SK-N-MC (cell line): Measurements from ENCODE around the gene AIFM1.

ENCODE experiments used
- DNase-seq: peaks from one replicate; pipeline ENCODE4 v3.0.0-alpha.2; 2011; ENCODE audit warnings: low read depth, low spot score
- H3K27ac ChIP-seq: fragments of 200-600 bp; sonication (generic); 2 replicates; pipeline ENCODE4 v1.5.1; 2016; ENCODE audit warnings: mixed run types
- H3K36me3 ChIP-seq: fragments of 200-600 bp; sonication (generic); 2 replicates; pipeline ENCODE4 v1.6.1; 2017; ENCODE audit warnings: antibody characterized with exemption, low read length, mixed read lengths; ENCODE audit not compliant: insufficient read depth
- H3K4me3 ChIP-seq: fragments of 200-600 bp; sonication (generic); 2 replicates; pipeline ENCODE4 v1.5.1; 2016
- H3K9ac ChIP-seq: fragments of 200-600 bp; sonication (generic); 2 replicates; pipeline ENCODE4 v1.8.0; 2017; ENCODE audit warnings: mixed run types, mixed read lengths; ENCODE audit not compliant: insufficient read length
- H3K9me3 ChIP-seq: fragments of 200-600 bp; sonication (generic); 2 replicates; pipeline ENCODE4 v1.6.1; 2017; ENCODE audit warnings: low read depth, mild to moderate bottlenecking, antibody characterized with exemption, low read length, moderate library complexity, mixed read lengths
- EZH2 ChIP-seq: fragments of 200-600 bp; sonication (generic); IDR thresholded peaks from one replicate; pipeline ENCODE4 v1.6.1; 2017; ENCODE audit warnings: antibody characterized with exemption
- FOXP2 ChIP-seq: optimal IDR thresholded peaks from 2 replicates; pipeline ENCODE3; 2011; ENCODE audit warnings: mild to moderate bottlenecking, moderate library complexity; ENCODE audit not compliant: insufficient read depth; ENCODE audit errors: extremely low read length, control extremely low read depth
- POLR2AphosphoS5 ChIP-seq: IDR thresholded peaks from 2 replicates; pipeline ENCODE4 v1.6.1; 2012; ENCODE audit warnings: mild to moderate bottlenecking, low read depth, low read length, borderline replicate concordance

The AIFM1 gene

DNA sequence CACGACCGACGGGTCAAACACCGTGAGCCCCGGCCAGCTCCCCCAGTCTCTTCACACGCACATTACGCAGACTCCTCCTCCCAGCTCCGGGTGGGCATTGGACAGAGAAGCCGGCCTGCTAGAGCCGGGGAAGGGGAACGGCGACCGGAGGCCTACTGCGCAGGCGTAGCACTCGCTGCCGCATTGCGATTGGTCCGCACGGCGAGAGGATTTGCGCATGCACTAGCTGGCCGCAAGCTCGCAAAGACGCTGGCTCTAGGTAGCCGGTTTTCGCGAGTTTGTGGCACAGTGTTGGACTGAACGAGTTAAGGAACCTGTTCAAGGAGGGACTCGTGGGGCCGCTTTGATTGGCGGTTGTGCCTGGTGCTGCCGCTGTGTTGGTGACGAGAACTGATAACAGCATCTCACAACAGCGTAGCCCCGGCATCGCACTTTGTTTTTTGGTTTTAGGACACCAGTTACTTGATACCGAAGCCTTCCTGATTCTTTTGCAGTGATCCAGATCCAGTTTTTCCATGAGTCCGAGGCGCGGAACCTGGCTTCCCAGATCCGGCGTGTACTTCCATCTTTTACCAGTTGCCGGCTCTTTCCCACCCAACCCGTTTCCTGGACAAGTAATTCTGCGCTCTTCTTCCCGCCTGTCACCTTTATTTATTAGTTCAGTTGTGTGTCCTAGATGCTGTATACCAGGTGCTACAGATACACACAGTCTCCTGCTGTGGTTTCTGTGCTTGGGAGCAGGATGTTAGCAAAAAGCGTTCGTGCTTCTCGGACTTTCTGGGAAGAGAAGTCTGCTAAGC lies at the start of gene AIFM1:
AIFM1 (minus strand) TSS at position 139 of the 800 bp plus-strand sequence. CDS start 185 bp downstream, outside the sequence.
- Histone ChIP-seq H3K36me3 (no peaks in the 10 kb centered on the region), H3K9me3 (no peaks in the 10 kb centered on the region), H3K27ac (peak within 1 kb of the TSS; percentile 94), H3K4me3 (peak within 1 kb of the TSS; percentile 92), H3K9ac (peak within 1 kb of the TSS; percentile 81)
- TF ChIP-seq POLR2AphosphoS5 (peak; percentile 77), EZH2 (no peak), FOXP2 (no peak)
- peak; percentile 86 for DNase-seq

DNA sequence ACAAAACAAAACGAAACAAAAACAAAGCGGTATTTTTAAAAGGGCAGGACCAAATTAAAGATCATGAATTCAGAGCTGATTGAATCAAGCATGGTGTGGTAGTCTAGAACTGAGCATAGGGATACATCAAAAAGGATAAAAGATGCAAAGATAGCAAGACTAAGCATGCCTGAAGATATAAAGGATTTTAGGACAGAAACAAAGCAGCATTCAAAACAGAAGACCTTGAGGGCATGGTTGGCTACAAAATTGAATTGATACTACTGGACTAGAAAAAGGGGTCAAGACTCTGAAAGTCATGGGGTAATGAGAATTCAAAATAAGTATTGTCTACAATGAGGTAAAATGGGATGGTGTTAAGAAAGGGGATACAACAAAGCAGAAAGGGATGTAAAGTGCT lies 47.7 kb upstream of the AIFM1 start:
- no peaks in the 10 kb centered on the region for H3K9me3 ChIP-seq
- no peak overlapping the region for H3K9ac ChIP-seq
- H3K36me3 ChIP-seq = peaks cover 90% of the 10 kb centered on the region
- H3K4me3 ChIP-seq = no peak overlapping the region
- no peak for TF ChIP-seq POLR2AphosphoS5
- H3K27ac ChIP-seq = no peak overlapping the region
- no peak for DNase-seq

DNA sequence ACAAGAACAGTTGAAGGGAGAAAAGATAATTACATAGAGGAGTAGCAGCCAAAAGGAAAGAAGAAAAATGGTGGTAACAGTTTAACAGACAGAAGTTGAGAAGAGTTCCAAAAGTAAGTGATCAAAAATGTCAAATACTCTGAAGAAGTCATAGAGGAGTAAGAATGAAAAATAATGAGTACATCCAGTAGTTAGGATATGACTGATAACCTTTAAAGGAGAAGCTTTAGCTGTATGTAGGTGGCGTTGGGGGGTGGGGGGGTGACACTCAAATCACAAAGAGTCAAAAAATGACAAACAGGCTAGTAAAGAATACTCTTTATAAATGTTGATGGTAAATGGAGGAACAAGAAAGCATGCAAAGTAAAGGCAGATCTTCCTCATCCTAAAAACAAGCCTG lies 46.7 kb upstream of the AIFM1 start:
- Histone ChIP-seq H3K36me3 (peaks cover 82% of the 10 kb centered on the region), H3K27ac (no peak overlapping the region), H3K9me3 (no peaks in the 10 kb centered on the region), H3K4me3 (no peak overlapping the region), H3K9ac (no peak overlapping the region)
- DNase-seq = no peak
- no peak for TF ChIP-seq EZH2
- TF ChIP-seq FOXP2 = no peak
- TF ChIP-seq POLR2AphosphoS5 = no peak

DNA sequence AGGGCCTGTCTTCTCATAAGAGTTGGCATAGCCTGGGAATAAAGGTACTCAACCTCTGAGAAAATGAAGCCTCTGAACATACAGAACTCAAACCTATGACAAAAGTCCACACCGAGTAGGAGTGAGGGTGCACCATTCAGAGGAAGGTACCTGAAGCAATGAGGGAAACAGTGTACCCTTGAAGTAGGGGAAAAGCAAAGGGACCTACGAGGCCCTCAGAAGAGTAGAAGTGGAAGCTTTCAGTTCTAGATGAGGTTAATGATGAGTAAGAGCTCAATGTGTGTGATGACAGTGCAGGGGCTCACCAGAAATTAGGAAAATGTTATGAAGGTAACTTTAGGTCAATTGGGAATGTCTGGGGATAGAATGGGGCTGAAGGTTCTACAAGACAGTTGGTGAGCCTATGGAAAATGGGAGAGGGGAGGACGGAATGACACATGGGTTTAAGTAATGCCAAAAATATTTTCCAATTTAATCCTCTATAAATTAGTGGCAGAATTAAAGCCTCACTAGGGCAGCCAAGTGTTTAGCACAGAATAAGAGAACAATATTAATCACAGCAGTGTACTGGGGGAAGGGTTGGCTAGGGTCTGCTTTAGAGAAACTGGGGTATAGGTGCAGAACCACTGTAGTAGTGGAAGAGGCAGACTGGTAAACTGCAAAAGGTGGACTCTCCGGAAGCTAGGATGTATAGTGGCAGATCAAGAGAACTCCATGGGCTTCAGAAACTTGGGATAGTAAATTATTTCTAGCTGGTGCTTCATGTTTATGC lies 46.0 kb upstream of the AIFM1 start:
- Histone ChIP-seq H3K9ac (no peak overlapping the region), H3K27ac (no peak overlapping the region), H3K4me3 (no peak overlapping the region), H3K9me3 (no peaks in the 10 kb centered on the region), H3K36me3 (peaks cover 80% of the 10 kb centered on the region)
- TF ChIP-seq POLR2AphosphoS5 = no peak
- no peak for TF ChIP-seq EZH2
- no peak for TF ChIP-seq FOXP2
- DNase-seq = no peak

DNA sequence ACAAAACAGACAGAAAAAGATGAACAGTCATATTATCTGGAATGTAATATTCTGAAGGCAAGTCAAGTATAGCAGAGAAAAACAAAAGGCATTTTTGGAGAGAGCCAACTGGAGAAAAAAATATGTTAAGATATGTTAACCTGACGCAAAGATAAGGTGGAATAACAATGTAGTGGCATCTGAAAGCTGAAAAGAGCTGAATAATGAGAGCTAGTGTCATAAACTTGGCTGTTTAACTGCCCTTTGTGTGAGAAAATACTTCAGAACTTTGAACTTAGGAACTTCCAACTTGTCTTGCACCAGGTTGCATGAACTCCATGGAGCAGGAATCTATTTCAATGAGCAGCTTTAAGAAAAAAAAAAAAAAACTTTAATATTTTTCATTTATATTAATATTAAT lies 39.0 kb upstream of the AIFM1 start:
- Histone ChIP-seq H3K27ac (no peak overlapping the region), H3K36me3 (peaks cover 50% of the 10 kb centered on the region), H3K9ac (no peak overlapping the region), H3K4me3 (no peak overlapping the region), H3K9me3 (no peaks in the 10 kb centered on the region)
- TF ChIP-seq FOXP2 (no peak), POLR2AphosphoS5 (no peak), EZH2 (no peak)
- no peak for DNase-seq

DNA sequence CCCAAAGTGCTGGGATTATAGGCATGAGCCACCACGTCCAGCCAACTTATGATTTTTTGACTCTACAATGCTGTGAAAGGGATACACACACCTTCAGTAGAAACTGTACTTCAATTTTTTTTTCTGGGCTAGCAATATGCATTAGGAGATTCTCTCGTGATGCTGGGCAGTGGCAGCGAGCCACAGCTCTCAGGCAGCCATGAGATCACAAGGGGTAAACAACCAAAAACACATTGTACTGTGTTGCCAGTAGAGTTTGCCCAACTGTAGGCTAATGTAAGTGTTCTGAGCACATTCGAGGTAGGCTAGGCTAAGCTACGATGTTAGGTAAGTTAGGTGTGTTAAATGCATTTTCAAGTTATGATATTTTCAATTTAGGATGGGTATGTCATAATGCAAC lies 31.8 kb upstream of the AIFM1 start:
- no peak for TF ChIP-seq EZH2
- TF ChIP-seq FOXP2 = no peak
- no peak for TF ChIP-seq POLR2AphosphoS5
- Histone ChIP-seq H3K27ac (no peak overlapping the region), H3K4me3 (no peak overlapping the region), H3K9me3 (no peaks in the 10 kb centered on the region), H3K36me3 (peaks cover 9% of the 10 kb centered on the region; the same call in 1 of the 2 replicates), H3K9ac (no peak overlapping the region)
- DNase-seq = no peak

DNA sequence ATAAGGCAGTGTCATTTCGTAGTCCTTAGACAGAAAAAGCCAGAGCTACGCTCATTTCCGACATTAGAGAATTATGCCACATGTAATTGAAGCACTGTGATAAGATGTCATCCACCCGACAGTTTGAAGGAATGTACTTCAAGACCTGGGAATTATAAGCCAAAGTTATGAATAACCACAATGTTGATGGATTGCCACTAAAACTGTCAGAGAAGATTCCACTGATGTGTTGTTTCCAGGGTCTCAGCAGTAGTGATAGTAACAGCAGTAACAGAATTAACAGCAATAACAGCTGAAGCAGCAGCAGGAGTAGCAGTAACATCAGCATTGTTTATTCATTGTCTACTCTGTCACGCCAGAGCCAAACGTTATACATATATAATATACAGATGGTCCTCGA lies 30.8 kb upstream of the AIFM1 start:
- H3K9me3 ChIP-seq = no peaks in the 10 kb centered on the region
- H3K4me3 ChIP-seq = no peak overlapping the region
- TF ChIP-seq EZH2 = no peak
- TF ChIP-seq FOXP2 = no peak
- no peak for TF ChIP-seq POLR2AphosphoS5
- peak; percentile 16 for DNase-seq
- no peak overlapping the region for H3K27ac ChIP-seq
- 0 out of 2 replicates have a peak, but pooled peaks cover 4% of the 10 kb centered on the region for H3K36me3 ChIP-seq
- H3K9ac ChIP-seq = no peak overlapping the region

DNA sequence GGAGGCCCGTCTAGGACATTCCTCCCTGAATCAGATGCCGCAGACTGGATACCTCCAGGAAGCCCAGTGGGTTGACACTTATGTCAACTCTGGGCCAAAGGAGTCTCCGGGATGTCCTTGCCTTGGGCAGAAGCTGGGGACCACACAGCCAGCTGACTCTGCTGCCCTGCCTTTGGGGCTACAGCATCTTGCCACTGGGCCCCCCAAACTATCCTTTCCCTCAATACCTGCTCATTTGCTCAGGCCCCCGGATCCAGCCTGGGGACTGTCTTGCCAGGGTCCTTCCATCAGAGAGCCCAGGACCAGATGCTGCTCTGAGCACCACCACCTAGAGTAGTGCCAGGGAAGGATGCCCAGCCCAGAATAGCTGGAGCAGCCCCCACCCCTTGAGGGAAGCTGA lies 25.2 kb upstream of the AIFM1 start:
- Histone ChIP-seq H3K27ac (no peak overlapping the region), H3K36me3 (no peaks in the 10 kb centered on the region), H3K9ac (no peak overlapping the region), H3K9me3 (no peaks in the 10 kb centered on the region), H3K4me3 (no peak overlapping the region)
- no peak for DNase-seq
- TF ChIP-seq EZH2 (no peak), FOXP2 (no peak), POLR2AphosphoS5 (no peak)
